CD4-positive, alpha-beta T cell treated with Interferon gamma for 1 hour (primary cell): ENCODE measurements around the gene TRIM31.

Source experiments
- DNase-seq: peaks from one replicate; pipeline ENCODE4 v3.0.0-alpha.2; 2020

The TRIM31 gene

GRCh38 chr6:30111266-30111856 is 1.5 kb downstream of the TRIM31 start:
- no peak for DNase-seq

- DNase-seq: no peak
Measured at GRCh38 chr6:30104661-30105060, 8.2 kb downstream of the TRIM31 start.

- no peak for DNase-seq
Measured at GRCh38 chr6:30103872-30104179, 9.1 kb downstream of the TRIM31 start.

GRCh38 chr6:30102970-30103871 is 9.7 kb downstream of the TRIM31 start:
- peak; percentile 81 for DNase-seq

- peak; percentile 18 for DNase-seq
Measured at GRCh38 chr6:30102414-30102969, 10.4 kb downstream of the TRIM31 start.

- DNase-seq: peak; percentile 69
Measured at GRCh38 chr6:30101444-30102413, 11.2 kb downstream of the TRIM31 start.

- no peak for DNase-seq
Measured at GRCh38 chr6:30100585-30101443, 12.1 kb downstream of the TRIM31 start.

- DNase-seq: no peak
Measured at GRCh38 chr6:30100154-30100553, 12.7 kb downstream of the TRIM31 start.

- no peak for DNase-seq
Measured at GRCh38 chr6:30097902-30098768, 14.8 kb downstream of the TRIM31 start.

- DNase-seq: no peak
Measured at GRCh38 chr6:30096829-30097228, 16.1 kb downstream of the TRIM31 start.

- DNase-seq: no peak
Measured at GRCh38 chr6:30093951-30094661, 18.8 kb downstream of the TRIM31 start.

GRCh38 chr6:30092852-30093543 is 19.9 kb downstream of the TRIM31 start:
- no peak for DNase-seq

GRCh38 chr6:30091577-30092381 is 21.1 kb downstream of the TRIM31 start:
- DNase-seq: no peak

GRCh38 chr6:30087876-30088275 is 25.0 kb downstream of the TRIM31 start:
- no peak for DNase-seq

- no peak for DNase-seq
Measured at GRCh38 chr6:30077218-30077617, 35.7 kb downstream of the TRIM31 start.

GRCh38 chr6:30075790-30076732 is 36.8 kb downstream of the TRIM31 start:
- DNase-seq: no peak

- no peak for DNase-seq
Measured at GRCh38 chr6:30075094-30075789, 37.6 kb downstream of the TRIM31 start, which contains the start of gene RNF39. Gene RNF39, minus strand, starts transcription at chr6:30075769. Its CDS starts 184 bp downstream, at chr6:30075585.
